ENCODE results near the gene LPIN3.

Gene LPIN3

GRCh38 chr20:41327178-41327577 is 13.4 kb upstream of the LPIN3 start:
- DNase-seq (ENCODE audit: low spot score) = no peak

GRCh38 chr20:41329435-41330342 is 10.9 kb upstream of the LPIN3 start:
- DNase-seq (ENCODE audit: low spot score) = peak; percentile 100

- no peak for DNase-seq (ENCODE audit: low spot score)
Observed at GRCh38 chr20:41330343-41330720, 10.3 kb upstream of the LPIN3 start.

GRCh38 chr20:41330941-41331340 is 9.7 kb upstream of the LPIN3 start:
- DNase-seq (ENCODE audit: low spot score) = no peak

- no peak for DNase-seq (ENCODE audit: low spot score)
Observed at GRCh38 chr20:41331731-41332130, 8.9 kb upstream of the LPIN3 start.

GRCh38 chr20:41334036-41334435 is 6.6 kb upstream of the LPIN3 start:
- DNase-seq (ENCODE audit: low spot score) = no peak

GRCh38 chr20:41334443-41335421 is 5.9 kb upstream of the LPIN3 start:
- DNase-seq (ENCODE audit: low spot score) = no peak

GRCh38 chr20:41335591-41335990 is 5.0 kb upstream of the LPIN3 start:
- DNase-seq (ENCODE audit: low spot score) = no peak

GRCh38 chr20:41336711-41337492 is 3.7 kb upstream of the LPIN3 start:
- no peak for DNase-seq (ENCODE audit: low spot score)

- DNase-seq (ENCODE audit: low spot score) = peak; percentile 85
Observed at GRCh38 chr20:41339957-41340326, 679 bp upstream of the LPIN3 start.

GRCh38 chr20:41342474-41343464 is 2.1 kb downstream of the LPIN3 start:
- no peak for DNase-seq (ENCODE audit: low spot score)

- DNase-seq (ENCODE audit: low spot score) = no peak
Observed at GRCh38 chr20:41344477-41344876, 3.9 kb downstream of the LPIN3 start.

- no peak for DNase-seq (ENCODE audit: low spot score)
Observed at GRCh38 chr20:41344938-41345728, 4.5 kb downstream of the LPIN3 start.

- DNase-seq (ENCODE audit: low spot score) = no peak
Observed at GRCh38 chr20:41345729-41346067, 5.1 kb downstream of the LPIN3 start.

- DNase-seq (ENCODE audit: low spot score) = no peak
Observed at GRCh38 chr20:41347523-41348429, 7.2 kb downstream of the LPIN3 start.

- DNase-seq (ENCODE audit: low spot score) = no peak
Observed at GRCh38 chr20:41348430-41349172, 8.0 kb downstream of the LPIN3 start.

- DNase-seq (ENCODE audit: low spot score) = no peak
Observed at GRCh38 chr20:41349266-41349665, 8.6 kb downstream of the LPIN3 start.

GRCh38 chr20:41349943-41350342 is 9.3 kb downstream of the LPIN3 start:
- no peak for DNase-seq (ENCODE audit: low spot score)

Data from RKO (cell line).